Activated T-cell treated with anti-CD3 and anti-CD28 coated beads for 24 hours (primary cell): Measurements from ENCODE around the gene DIAPH2.

Source experiments
- DNase-seq: peaks from one replicate; pipeline ENCODE4 v3.0.0-alpha.2; 2020; ENCODE audit warnings: low read depth

Gene DIAPH2

DNA sequence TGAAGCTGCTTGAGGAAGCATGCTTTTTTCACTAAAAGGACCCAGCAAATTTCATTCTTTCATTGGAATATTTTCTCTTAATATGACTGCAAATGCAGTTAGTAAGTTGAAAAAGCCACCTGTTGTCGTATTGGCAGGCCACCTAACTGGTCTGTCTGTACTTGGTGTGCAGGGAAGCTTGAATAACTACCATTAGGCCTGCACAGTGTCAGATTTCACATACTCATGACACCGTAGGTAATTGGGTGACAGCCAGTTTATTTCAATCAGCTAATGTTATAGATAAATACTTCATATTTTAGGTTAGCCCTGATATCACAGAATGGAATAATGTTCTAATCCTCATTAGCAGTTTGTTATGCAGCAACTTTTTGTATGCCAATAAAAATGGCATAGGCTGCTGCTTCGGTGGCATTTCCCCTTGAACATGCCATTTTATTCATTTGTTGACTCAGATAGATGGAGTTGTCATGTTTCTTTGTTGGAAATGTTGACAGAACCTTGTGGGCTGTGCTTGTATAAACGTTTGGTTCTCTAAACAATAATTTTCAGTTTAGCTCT is 372.8 kb downstream of the DIAPH2 start:
- no peak for DNase-seq

DNA sequence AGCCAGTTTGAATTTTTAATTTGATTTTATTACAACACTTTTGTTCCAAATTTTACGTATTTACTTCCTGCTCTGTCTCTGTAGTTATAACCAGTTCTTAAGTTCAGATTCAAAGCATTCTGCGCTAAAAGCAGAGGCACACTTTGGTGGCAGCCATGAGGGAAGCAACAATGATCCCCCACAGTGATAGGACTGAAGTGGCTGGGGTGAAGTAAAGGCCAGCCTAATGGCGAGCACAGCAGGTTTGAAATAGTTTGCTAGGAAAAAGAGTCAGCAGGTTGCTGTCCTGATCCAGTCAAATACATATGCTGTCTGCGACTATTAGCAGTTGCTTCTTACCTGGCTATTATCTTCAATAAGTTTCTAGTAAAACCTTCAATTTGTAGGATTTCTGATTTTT is 375.4 kb downstream of the DIAPH2 start:
- DNase-seq = no peak

DNA sequence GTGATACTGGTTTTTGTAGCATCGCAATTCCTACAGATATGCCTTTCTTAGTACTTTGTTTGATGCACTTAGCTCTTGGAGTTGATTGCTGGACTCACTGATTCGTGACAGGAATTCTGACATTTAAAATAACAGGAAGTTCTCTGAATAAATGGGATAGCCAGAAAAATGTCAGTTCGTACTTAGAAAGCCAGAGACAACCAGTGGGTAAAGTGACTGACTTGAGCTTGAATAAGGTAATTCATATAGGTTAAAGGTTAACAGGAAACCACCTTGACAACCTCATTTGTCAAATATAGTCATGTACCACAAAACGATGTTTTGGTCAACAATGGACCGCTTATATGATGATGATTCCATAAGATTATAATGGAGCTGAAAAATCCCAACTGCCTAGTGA is 380.4 kb downstream of the DIAPH2 start:
- no peak for DNase-seq

DNA sequence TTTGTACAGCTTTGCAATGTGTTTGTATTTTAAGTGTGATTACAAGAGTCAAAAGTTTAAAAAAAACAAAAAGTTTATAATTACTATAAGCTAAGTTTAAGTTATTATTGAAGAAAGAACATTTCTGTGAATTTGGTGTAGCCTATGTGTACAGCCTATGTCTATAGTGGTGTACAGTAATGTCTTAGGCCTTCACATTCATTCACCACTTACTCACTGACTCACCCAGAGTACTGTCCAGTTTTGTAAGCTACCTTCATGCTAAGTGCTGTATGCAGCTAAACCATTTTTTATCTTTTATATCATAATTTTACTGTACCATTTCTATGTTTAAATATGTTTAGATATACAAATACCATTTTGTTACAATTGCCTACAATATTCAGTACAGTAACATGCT is 381.3 kb downstream of the DIAPH2 start:
- DNase-seq = no peak

DNA sequence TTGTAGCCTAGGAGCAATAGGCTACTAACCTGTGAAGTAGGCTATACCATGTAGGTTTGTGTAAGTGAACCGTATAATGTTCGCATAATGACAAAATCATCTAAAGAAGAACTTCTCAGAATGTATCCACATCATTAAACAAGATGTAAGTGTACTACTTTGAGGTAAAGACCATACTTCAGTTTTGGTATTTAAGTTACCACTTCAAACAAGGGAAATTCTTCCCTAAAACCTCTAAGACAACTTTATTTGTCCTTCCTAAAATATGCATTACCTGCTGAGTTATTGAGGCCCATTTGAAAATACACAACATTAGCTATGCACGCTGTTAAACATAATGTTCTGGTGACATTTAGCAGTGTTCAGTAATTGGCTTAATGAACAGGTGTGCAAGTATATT is 381.7 kb downstream of the DIAPH2 start:
- DNase-seq = no peak

DNA sequence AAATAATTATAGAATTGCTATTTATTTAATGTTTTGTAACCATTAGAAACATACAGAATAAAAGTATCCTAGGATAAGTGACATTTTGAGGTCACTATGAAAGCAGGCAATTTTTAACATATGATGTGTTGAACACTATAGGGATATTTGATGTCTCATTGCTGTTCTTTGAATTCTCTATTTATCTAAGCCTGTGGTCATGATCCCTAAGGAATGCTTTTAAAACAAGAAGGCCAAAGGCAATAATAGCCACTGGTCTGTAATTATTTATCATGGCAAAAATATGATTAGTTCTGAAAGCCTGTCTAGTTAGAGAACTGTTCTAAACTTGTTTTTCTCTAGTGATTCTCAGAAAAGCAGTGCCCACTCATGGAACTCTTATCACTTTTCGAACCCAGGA is 385.7 kb downstream of the DIAPH2 start:
- DNase-seq = no peak

DNA sequence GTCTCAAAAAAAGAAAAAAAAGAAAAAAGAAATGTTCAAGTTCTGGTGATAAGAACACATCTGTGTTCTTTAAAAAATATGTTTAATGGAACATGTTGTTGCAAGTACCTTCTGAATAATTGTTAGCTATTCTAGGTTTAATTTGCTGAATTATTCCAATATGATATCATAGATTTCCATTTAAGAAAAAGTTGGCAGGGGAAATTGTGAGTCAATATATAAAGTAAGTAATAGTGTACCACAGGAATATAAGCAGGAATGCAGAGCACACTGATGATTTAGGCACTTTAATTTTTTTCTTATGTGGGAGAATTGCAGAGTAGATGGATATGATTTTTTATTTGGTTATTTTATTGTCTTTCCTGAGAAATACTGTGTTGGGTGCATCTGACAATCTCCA is 389.8 kb downstream of the DIAPH2 start:
- no peak for DNase-seq

DNA sequence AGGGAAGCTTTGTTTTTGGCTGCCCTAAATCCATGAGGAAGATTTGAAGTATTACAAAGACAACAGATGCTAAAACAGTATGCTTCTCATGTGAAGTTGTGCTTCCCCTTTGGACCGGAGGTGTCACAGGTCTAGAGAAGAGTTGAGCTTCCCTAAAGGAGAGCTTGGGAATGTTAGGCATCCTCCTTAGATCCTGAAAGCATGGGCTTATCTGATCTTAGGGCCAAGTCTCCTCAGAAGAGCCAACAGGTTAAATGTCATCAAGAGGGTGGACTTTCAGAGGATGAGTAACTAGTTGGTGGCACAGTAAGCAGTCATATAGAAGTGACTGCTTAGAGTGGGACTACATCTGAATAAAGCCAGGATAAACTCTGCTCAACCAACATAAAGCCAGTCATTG is 404.5 kb downstream of the DIAPH2 start:
- no peak for DNase-seq

DNA sequence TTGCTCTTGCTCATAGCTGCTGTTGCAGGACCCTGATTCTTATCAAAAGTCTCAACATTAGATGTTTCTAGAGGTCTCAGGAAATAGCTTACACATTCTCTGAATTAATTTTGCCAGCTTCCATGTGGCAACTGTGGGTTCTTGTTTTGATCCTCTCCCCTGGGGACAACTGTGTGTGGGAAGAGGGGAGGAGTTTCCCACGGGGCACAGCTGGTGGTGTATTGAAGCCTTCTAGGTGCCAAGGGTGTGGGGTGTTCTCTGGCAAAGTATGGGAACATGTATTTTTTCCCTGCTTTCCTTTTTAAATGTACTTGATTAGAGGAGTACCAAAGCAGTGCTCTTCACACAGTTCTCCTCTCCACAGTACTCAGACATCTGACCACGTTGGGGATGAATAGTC is 411.7 kb downstream of the DIAPH2 start:
- no peak for DNase-seq

DNA sequence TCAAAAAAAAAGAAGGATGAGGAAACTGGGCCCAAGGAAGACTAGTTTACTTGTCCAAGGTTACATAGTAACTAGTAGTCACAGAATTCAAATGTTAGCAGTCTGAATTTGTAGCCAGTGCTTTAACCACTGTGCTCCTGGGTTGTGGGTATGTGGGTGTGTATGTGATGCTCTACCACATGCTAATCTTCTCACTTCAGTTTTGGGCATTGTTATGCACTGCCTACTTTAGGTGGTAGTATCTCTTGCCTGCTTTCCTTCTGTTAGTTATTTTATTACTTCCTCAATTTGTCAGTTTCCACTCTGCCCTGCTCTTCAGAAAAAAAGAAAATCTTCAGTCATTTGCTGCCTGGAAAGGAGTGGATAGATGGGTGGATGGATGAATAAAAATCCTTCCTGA is 418.3 kb downstream of the DIAPH2 start:
- no peak for DNase-seq

DNA sequence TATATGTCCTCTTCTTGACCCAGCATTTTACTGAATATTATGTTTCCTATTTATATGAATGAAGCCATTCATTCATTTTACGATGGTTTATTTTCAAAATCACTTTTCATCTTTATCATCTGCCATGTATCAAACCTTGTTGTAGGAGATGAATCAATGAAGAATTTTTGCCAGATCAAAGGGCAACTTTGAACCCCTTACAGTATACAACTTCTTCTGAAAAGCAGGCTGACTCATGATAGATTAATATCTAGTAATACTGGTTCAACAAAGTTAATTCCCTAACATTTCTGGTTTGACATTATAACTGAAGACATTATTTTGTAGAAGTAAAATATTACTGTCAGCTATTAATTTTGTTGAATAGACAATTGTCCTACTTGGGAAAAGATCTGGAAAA is 425.1 kb downstream of the DIAPH2 start:
- no peak for DNase-seq

DNA sequence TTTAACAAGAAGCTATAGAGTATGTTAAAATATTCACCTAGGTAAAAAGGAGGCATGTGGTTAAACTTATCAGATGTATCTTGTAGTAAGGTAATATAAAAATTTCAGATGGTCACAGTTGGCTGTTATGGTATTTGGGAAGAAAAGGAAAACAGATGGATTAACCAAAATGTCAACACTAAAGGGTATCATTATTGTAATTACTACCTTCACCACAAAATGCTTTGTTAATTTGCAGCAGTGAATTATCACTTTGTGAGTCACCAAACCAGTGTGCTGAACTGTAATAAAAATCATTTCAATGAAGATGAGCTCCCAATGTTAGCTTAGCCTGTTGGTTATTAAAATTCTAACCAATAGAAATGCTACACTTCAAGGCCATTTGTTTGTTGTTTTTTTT is 432.9 kb downstream of the DIAPH2 start:
- no peak for DNase-seq

DNA sequence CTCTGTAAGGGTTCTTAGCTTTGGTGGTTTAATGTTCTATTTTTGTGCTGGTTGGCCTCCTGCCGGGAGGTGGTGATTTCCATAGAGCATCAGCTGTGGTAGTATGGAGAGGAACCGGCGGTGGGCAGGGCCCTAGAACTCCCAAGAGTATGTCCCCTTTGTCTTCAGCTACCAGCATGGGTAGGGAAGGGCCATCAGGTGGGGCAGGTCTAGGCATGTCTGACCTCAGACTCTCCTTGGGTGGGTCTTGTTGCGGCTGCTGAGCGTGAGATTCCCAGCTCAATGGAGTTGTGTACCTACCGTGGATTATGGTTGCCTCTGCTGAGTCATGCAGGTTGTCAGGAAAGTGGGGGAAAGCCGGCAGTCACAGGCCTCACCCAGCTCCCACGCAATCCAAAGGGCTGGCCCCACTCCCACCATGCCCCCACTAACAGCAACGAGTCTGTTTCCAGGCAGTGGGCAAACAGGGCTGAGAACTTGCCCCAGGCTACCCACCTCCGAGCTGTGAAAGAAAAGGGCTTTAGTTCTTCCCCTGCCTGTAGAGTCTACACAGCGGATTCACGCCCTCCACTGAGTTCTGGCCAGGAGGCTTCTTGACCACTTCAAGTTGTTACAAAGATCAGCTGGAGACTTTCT is 434.9 kb downstream of the DIAPH2 start:
- no peak for DNase-seq

DNA sequence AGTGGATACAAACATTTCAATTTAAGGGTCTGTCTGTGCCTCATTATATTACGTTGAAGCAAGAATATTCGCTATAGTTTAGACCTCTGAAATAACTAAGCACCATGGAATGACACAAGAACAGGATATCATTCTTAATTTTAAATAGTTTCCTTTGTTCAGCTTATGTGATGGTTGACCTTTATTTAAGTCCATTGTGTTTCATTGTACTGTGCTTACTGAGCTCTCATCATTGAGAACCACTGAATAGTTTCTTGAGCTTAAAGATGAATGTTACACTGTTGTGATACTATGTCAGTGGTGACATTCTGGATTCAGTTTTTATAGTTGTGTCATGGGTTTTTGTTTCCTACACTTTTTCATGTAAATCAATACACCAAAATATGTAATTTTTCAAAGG is 438.4 kb downstream of the DIAPH2 start:
- no peak for DNase-seq

DNA sequence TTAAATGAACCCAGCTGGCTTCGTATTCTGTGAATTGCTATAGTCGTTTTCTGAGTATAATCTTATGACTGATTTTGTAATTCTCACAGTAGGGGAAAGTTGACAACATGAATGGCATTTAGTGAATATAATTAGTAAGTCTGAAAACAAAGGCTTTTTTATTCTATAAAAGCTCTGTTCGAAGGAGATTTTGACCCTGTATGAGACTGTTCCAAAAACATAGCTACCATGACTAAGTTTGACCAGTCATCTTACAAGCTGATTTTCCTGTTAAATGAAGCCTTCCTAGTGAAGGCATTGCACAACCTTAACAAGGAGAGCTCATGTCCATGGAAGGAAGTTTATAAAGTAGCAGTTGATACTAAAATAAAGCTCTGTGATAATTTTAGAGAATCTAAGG is 441.4 kb downstream of the DIAPH2 start:
- no peak for DNase-seq

DNA sequence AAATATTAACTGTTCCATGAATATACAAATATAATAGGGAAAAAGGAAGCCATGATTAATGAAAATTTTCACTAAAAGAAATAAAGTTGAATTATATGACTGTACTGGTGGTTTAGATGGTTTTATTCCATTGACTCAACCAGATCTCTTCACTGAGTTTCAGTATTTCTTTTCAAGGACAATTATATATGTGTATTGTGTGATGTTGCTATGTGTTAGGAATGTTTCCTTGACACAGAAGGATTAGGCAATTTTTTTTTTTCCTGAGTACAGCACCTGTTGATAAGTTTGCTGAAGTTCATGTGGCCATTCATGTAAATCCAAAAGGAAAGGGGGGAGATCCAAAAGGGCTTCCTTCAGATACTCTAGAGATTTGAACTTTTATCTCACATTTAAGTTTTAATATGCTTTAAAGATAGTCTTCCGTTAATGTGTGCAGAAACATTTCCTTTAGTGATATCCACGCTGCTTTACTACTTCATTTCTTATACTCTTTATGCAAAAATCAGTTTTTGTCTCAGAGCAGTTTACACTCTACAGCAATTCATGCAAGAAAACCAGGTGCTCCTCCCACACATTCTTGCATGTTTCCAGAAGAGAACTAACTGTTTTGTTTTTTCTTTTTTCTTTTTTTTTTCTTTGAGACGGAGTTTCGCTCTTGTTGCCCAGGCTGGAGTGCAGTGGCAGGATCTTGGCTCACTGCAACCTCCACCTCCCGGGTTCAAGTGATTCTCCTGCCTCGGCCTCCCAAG is 448.2 kb downstream of the DIAPH2 start:
- DNase-seq = no peak

DNA sequence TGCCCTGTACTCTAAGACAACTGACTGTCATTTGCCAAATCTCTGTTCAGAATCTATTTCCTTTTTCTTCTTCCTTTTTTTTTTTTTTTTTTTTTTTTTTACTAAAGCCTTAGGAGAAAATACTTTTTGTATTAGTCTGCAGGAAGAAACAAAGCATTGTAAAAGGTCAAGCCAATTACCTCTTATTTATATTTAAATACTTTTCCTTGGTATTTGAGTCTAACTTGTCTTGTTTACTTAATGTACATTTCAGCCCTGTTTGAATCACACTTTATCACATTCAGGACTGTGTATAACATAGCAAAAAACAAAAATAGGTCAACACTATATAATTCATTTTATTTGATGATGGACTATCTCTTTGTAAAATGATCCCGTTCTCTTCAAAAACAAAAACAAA is 461.3 kb downstream of the DIAPH2 start:
- DNase-seq = no peak

DNA sequence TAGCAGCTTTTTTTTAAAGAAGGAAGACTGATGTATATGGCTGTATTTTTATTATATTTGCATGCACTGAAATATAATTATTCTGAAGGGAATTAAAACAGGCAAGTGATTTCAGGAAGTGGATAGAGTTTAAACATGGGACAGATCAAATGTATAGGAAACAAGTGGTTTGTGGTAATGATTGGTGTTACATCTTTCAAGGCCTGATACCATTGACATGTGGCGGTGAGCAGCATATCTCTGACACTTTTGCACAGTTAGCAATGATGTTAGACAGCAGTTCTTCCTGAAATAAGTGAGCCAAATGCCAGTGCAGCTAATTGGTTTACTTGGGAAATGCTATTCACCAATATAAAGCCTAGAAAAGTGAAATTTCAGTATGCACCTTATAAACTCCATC is 471.2 kb downstream of the DIAPH2 start:
- no peak for DNase-seq

DNA sequence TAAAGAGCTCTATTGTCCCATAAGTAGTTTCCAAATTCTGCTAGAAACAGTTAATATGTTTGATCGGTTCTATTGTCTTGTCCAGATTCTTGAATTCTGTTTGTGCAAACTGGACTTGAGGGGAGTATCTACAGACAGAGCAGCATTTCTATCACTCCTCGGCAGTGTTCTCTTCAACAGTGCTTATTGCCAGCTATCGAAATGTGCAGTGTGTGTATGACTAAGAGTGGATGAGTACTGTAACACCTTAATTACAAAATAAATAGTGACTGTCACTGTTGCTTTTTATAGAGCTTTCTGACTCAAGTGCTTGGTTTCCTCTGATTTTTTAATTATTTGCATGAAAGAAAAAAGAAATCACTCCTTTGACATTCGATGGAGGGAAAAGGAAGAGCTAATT is 473.6 kb downstream of the DIAPH2 start:
- no peak for DNase-seq

DNA sequence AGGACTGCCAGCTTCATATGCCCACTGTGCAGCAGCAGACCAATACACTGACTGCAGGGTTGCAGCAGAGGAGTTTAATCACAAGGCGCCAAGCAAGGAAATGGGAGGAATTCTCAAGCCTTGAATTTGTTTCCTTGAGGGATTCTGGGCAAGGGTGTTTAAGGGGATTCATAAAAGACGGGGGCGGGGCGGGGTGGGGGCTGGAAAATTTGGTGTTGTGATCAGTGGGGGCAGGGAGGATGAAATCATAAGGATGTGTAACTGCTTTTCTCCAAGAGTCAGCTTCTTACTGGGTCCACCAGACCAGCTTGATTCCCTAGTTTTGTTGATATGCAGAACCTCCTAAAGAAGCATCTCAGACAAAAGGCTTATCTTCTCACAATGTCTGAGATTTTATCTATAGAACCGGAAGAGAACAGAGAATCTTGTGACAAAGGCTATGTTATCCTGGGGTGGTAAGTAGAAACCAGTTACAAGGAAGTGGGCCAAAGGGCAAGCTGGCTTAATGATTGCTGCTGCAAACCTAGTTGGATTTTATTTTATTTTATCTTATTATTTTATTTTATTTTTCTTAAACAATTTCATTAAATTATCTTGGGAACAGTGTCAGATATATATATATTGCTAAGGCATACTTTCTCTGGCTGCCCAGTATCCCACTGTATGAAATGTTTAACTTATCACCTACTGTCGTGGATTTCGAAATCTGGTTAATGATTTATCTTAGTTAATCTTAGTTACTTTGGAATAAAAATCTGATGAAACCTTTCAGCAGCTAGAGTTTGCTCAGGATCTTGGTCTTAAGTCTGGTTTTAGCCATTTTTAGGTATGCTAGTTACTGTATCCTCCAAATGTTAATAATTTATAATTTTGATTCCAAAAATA is 475.5 kb downstream of the DIAPH2 start:
- DNase-seq = no peak

DNA sequence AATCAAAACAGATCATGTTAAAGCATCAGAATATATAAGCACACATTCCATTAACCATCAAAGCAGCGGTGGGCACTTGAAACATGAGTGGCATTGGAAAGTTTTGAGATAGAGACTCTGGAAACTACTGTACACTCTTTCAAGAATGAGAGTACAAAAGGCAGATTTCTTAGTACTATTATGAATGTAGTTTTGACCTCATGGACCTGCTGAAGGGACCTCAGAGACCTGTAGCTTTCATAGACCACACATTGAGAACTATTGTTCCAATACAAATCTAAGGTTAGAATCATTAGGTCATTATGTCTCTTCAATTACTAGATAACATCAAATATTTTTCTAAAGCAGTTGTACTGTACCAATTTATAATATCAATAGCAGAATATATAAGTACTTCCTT is 482.7 kb downstream of the DIAPH2 start:
- DNase-seq = no peak

DNA sequence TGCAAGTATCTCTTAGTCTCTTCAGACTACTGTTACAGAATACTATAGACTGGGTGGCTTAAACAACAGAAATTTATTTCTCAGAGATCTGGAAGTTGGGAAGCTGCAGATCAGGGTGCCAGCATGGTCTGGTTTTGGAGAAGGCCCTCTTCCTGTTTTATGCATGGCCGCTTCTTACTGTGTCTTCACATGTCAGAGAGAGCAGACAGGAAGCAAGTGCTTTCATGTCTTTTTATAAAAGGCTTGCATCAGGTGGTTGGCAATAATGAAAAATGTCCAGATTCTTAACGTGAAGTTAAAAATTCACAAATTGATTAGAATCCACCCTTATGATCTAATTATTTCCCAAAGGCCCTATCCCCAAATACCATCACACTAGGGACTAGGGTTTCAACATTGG is 484.0 kb downstream of the DIAPH2 start:
- DNase-seq = no peak

DNA sequence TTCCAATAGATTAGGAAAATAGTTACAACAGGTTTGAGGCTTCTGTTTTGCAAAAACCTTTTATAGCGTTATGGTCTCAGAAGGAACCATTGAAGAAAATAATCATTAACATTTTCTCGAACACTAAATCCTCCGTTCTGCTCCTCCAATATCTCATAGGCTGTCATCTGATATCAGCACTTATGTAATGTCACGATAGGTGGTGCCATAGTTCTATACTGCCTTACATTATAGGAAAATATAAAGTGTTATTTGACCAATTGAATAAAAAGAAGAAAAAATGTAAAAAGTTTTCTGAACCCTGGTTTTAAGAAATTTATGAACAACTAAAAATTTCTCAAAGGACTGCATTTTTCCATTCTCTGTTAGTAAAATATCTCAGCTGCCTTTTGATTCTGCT is 490.5 kb downstream of the DIAPH2 start:
- no peak for DNase-seq
